HG02763 (cell line): ENCODE measurements around the gene INSRR.

Experiments
- ATAC-seq: cut with Tn5 transposase; IDR thresholded peaks from one replicate; pipeline ENCODE4 v1.9.1; 2021; ENCODE audit warnings: mild to moderate bottlenecking, moderate library complexity; ENCODE audit not compliant: unreplicated experiment

Gene INSRR

GRCh38 chr1:156836041-156836654, 22.8 kb downstream of the INSRR start:
- ATAC-seq: no peak

- no peak for ATAC-seq
Measured at GRCh38 chr1:156834322-156834721, 24.6 kb downstream of the INSRR start.

GRCh38 chr1:156833603-156834002, 25.3 kb downstream of the INSRR start:
- ATAC-seq: no peak

GRCh38 chr1:156832434-156832833, 26.5 kb downstream of the INSRR start:
- no peak for ATAC-seq

GRCh38 chr1:156828400-156829124, 30.4 kb downstream of the INSRR start:
- ATAC-seq: no peak

GRCh38 chr1:156826630-156827029, 32.3 kb downstream of the INSRR start:
- no peak for ATAC-seq

- ATAC-seq: no peak
Measured at GRCh38 chr1:156823210-156823790, 35.6 kb downstream of the INSRR start.

GRCh38 chr1:156822680-156823079, 36.2 kb downstream of the INSRR start:
- no peak for ATAC-seq

- no peak for ATAC-seq
Measured at GRCh38 chr1:156821801-156822200, 37.1 kb downstream of the INSRR start.

- no peak for ATAC-seq
Measured at GRCh38 chr1:156816561-156817328, 42.2 kb downstream of the INSRR start, which contains the start of gene SH2D2A. Gene SH2D2A, minus strand, starts transcription at chr1:156816848. Its CDS starts 140 bp downstream, at chr1:156816708.

GRCh38 chr1:156815961-156816422, 42.9 kb downstream of the INSRR start:
- no peak for ATAC-seq

GRCh38 chr1:156815307-156815826, 43.5 kb downstream of the INSRR start:
- no peak for ATAC-seq

- no peak for ATAC-seq
Measured at GRCh38 chr1:156814571-156815260, 44.2 kb downstream of the INSRR start.

- no peak for ATAC-seq
Measured at GRCh38 chr1:156813750-156814570, 45.0 kb downstream of the INSRR start.

GRCh38 chr1:156813298-156813697, 45.6 kb downstream of the INSRR start:
- ATAC-seq: no peak

- ATAC-seq: no peak
Measured at GRCh38 chr1:156812293-156812990, 46.5 kb downstream of the INSRR start.

- ATAC-seq: no peak
Measured at GRCh38 chr1:156811168-156811567, 47.7 kb downstream of the INSRR start.

- no peak for ATAC-seq
Measured at GRCh38 chr1:156809711-156810366, 49.1 kb downstream of the INSRR start.
